SK-MEL-5 (cell line): ENCODE measurements around the gene PRKD1. TPM values are rescaled to one million over a fixed set of nuclear protein-coding genes. Genes with fewer than 3 reads are reported as not detected.
"Not testable (repeated sequence)": the region's sequence is repeated elsewhere in the genome, so short reads cannot be mapped to it uniquely, and the experiment has no call there.

ENCODE experiments used
- DNase-seq: peaks from one replicate; pipeline ENCODE4 v3.0.0-alpha.2; 2016; ENCODE audit warnings: low read depth, low spot score
- in situ Hi-C: cut with HindIII; loops from 2 replicates; pipeline ENCODE4 v1.10.0; 2016; ENCODE audit warnings: low sequenced_read_pairs, high pct_unique_total_duplicates, low pct_unique_long_range_greater_than_20kb
- total RNA-seq: library from RNA; depleted of rRNA; stranded (reverse); fragments of >200 nt; shearing (Covaris generic); gene quantifications from 2 replicates; pipeline ENCODE4 v1.2.3, GENCODE V29; 2014

Gene PRKD1
- total RNA-seq, 1 experiment from 2014 or later = 10.7 TPM

GRCh38 chr14:29738056-29738455 lies 189.6 kb downstream of the PRKD1 start:
- in situ Hi-C loops = no loop called here

GRCh38 chr14:29735459-29735858 lies 192.2 kb downstream of the PRKD1 start:
- no peak for DNase-seq
- in situ Hi-C loops = no loop called here

More at GRCh38 chr14:29738056-29738455, 189.6 kb downstream of the PRKD1 start:
- no peak for DNase-seq

- in situ Hi-C loops = no loop called here
- DNase-seq = no peak
These were observed 192.9 kb downstream of the PRKD1 start for GRCh38 chr14:29734732-29735131.

GRCh38 chr14:29726560-29727331 lies 200.9 kb downstream of the PRKD1 start:
- in situ Hi-C loops = not testable (repeated sequence)

GRCh38 chr14:29724991-29725390 lies 202.7 kb downstream of the PRKD1 start:
- DNase-seq = no peak
- in situ Hi-C loops = no loop called here

More at GRCh38 chr14:29726560-29727331, 200.9 kb downstream of the PRKD1 start:
- not testable (repeated sequence) for DNase-seq

- no peak for DNase-seq
- in situ Hi-C loops = no loop called here
These were observed 204.8 kb downstream of the PRKD1 start for GRCh38 chr14:29722831-29723230.

- no peak for DNase-seq
- in situ Hi-C loops = no loop called here
These were observed 206.1 kb downstream of the PRKD1 start for GRCh38 chr14:29721586-29721985.

GRCh38 chr14:29717901-29718300 lies 209.7 kb downstream of the PRKD1 start:
- no peak for DNase-seq
- in situ Hi-C loops = no loop called here

GRCh38 chr14:29716150-29716549 lies 211.5 kb downstream of the PRKD1 start:
- in situ Hi-C loops = no loop called here
- peak; percentile 94 for DNase-seq

GRCh38 chr14:29712601-29713000 lies 215.0 kb downstream of the PRKD1 start:
- in situ Hi-C loops = no loop called here
- no peak for DNase-seq

GRCh38 chr14:29710015-29710414 lies 217.6 kb downstream of the PRKD1 start:
- in situ Hi-C loops = no loop called here
- peak; percentile 53 for DNase-seq

GRCh38 chr14:29709490-29709889 lies 218.2 kb downstream of the PRKD1 start:
- in situ Hi-C loops = no loop called here
- DNase-seq = no peak

- no peak for DNase-seq
- in situ Hi-C loops = no loop called here
These were observed 220.9 kb downstream of the PRKD1 start for GRCh38 chr14:29706700-29707099.

GRCh38 chr14:29705801-29706200 lies 221.8 kb downstream of the PRKD1 start:
- DNase-seq = no peak

GRCh38 chr14:29689597-29689996 lies 238.1 kb downstream of the PRKD1 start:
- in situ Hi-C loops, DNase-seq: not testable (repeated sequence)

More at GRCh38 chr14:29705801-29706200, 221.8 kb downstream of the PRKD1 start:
- in situ Hi-C loops = no loop called here

- DNase-seq = no peak
- in situ Hi-C loops = no loop called here
These were observed 239.8 kb downstream of the PRKD1 start for GRCh38 chr14:29687866-29688265.

- in situ Hi-C loops = no loop called here
- no peak for DNase-seq
These were observed 240.4 kb downstream of the PRKD1 start for GRCh38 chr14:29687071-29687765.

- in situ Hi-C loops = no loop called here
These were observed 242.7 kb downstream of the PRKD1 start for GRCh38 chr14:29684926-29685325.

GRCh38 chr14:29682789-29683188 lies 244.9 kb downstream of the PRKD1 start:
- DNase-seq = no peak
- in situ Hi-C loops = no loop called here

More at GRCh38 chr14:29684926-29685325, 242.7 kb downstream of the PRKD1 start:
- no peak for DNase-seq
